ENCODE data around the gene TOB2. TPM values are rescaled to one million over a fixed set of nuclear protein-coding genes. Genes with fewer than 3 reads are reported as not detected.
A peak's percentile ranks its signal among the peaks of the same experiment; 100 is the strongest.
"Not testable (repeated sequence)": the region's sequence is repeated elsewhere in the genome, so short reads cannot be mapped to it uniquely, and the experiment has no call there.

TOB2 gene
- total RNA-seq, 1 experiment from 2014 or later, result 19.5 TPM

DNA sequence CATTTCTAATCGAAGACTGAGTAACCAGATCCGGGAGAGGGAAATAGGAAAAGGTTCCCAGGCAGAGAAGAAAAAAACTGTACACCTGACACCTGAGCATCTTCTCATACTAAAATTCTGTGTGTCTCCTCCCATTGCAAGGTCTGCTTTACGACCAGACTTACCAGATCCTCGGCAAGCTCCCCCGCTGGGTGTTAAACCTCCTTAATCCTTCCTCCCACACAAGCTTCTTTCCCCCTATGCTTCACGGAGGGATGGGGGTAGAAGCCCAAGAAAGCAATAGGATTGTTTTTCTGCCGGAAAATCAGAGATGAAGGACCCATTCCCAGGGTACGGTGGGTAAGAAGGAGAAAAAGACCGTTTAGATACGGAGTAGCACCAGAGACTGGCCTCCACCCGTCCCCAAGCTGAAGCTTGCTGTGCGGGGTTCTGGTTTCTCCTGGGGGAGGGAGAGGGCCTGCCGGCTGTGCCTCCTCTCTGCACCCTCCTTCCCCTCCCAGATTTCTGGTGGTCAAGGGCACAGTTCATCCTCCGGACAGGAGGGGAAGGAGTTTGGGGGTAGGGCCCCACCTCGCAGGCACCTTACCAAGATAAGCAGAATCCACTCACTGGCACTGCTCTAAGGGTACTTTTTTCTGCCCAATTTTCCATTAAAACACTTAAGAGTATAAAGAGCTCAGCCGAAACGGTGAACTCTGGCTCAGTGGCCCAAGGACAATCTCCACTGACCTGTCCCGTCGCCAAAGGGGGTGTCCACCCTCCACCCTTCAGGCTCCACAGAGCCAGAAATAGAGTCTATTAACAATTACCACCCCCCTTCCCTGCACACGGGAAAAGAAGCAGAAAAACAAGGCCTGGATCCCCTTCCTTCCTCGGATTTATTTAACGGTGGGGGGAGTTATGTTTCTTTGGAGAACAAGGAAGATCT lies 1.2 kb downstream of the TOB2 start:
- Histone ChIP-seq H3K27me3 (no peaks in the 10 kb centered on the region), H3K9me3 (replicated peaks) (no peaks in the 10 kb centered on the region), H3K4me1 (no peaks in the 10 kb centered on the region), H3K4me3 (peak overlapping the region; percentile 71), H3K36me3 (no peaks in the 10 kb centered on the region), H3K27ac (peak overlapping the region; percentile 64; the same call in 1 of the 2 replicates)
- DNase-seq, result peak; percentile 30 to 58

DNA sequence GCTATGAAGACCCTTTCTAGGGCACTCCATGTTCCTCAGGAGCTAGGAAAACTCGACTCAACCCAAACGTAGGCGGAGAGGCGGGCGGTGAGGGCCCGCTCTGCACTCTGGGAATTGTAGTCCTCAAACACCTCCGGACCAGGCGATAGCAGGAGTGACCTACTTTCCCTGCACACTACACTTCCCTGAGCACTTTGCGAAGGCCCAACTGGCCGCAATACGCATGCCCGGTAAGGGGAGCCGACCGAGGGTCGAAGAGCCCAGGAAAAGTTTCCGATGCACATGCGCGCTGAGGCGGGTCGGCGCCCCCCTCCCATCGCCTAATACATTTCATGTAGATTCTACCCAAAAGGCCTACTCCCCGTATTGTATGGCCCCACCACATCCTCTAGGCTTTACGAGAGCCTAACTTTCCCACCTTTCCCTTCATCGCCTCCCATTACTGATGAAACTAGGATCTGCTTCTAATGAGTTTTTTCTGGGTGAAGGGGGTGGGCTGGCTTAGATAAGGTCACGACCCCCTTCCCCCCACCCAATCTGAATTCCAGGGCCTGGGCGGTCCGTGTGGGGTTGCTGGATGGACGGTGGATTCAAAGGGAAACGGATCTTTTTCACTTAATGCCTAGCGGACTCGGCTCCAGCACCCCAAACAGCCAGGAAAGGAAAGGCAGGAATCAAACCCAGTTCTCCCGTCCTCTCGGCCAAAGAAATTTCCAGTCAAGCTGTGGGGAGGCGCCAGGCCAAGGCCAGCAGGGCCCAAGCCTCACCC lies 2.1 kb downstream of the TOB2 start:
- Histone ChIP-seq H3K27ac (peak overlapping the region; percentile 10; the same call in 1 of the 2 replicates), H3K27me3 (no peaks in the 10 kb centered on the region), H3K4me3 (peak overlapping the region; percentile 71), H3K36me3 (no peaks in the 10 kb centered on the region), H3K4me1 (peaks cover 2% of the 10 kb centered on the region; the same call in 1 of the 2 replicates), H3K9me3 (replicated peaks) (no peaks in the 10 kb centered on the region)
- DNase-seq, result peak; percentile 97 to 98

DNA sequence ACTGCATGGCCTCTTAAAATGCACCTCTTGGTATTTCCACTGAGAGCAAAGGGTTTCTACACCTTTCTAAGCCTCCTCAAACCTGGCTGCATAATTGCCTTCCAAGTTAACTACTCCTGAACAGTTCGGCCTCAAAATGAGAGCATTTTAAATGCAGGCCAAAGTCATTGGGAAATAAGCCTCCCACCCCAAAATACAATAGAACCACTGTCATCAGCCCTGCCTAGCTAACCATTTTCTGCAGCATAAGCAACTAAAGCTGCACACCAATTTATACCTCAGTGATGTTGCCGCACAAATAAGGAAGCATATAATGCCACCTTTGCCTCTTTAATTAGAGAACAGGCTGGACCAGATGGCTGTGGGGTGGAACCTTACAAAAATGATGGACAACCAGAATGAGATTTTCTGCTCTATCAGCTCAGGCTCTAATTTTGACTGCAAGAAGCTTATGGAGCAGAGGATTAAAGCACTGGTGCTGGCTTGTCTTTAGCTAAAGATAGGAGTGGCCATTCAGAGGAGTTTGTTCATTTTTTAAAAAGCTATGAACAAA lies 4.3 kb downstream of the TOB2 start:
- Histone ChIP-seq H3K27me3 (no peaks in the 10 kb centered on the region), H3K27ac (no peak overlapping the region), H3K4me3 (no peak overlapping the region), H3K4me1 (peaks cover 12% of the 10 kb centered on the region), H3K36me3 (no peaks in the 10 kb centered on the region), H3K9me3 (replicated peaks) (no peaks in the 10 kb centered on the region)
- DNase-seq, result no peak

DNA sequence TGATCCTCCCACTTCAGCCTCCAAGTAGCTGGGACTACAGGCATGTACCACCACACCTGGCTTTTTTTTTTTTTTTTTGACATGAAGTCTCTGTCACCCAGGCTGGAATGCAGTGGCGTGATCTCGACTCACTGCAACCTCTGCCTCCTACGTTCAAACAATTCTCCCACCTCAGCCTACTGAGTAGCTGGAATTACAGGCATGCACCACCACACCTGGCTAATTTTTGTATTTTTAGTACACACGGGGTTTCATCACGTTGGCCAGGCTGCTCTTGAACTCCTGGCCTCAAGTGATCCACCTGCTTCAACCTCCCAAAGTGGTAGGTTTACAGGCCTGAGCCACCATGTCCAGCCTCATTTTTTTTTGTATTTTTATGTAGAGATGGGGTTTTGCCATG lies 6.1 kb downstream of the TOB2 start:
- not testable (repeated sequence) for H3K27me3 ChIP-seq; H3K27ac ChIP-seq; H3K4me3 ChIP-seq; DNase-seq; H3K9me3 ChIP-seq (replicated peaks)
- Histone ChIP-seq H3K4me1 (peaks cover 12% of the 10 kb centered on the region), H3K36me3 (peaks cover 11% of the 10 kb centered on the region; the same call in 1 of the 2 replicates)

DNA sequence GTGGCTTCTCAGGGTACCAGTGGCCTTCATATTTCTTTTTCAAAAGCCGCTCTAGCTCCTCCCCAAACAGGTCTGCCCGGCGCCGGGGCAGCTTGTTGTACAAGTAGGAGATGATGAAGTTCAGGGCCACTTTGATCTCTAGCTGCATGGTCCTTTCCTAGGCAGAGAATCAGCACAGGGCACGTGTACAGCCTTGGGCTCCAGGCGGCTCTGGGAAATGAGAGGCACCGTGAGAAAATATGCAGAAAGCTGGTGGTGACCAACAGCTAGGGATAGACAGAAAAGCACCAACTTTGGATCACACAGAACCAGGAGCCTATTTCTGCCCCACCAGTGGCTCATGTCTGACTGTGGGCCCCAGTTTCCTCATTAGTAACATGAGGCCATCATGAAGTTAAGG lies 9.4 kb downstream of the TOB2 start:
- Histone ChIP-seq H3K27ac (no peak overlapping the region), H3K9me3 (replicated peaks) (no peaks in the 10 kb centered on the region), H3K36me3 (peaks cover 11% of the 10 kb centered on the region; the same call in 1 of the 2 replicates), H3K27me3 (no peaks in the 10 kb centered on the region), H3K4me3 (no peak overlapping the region), H3K4me1 (peaks cover 12% of the 10 kb centered on the region)
- no peak for DNase-seq

DNA sequence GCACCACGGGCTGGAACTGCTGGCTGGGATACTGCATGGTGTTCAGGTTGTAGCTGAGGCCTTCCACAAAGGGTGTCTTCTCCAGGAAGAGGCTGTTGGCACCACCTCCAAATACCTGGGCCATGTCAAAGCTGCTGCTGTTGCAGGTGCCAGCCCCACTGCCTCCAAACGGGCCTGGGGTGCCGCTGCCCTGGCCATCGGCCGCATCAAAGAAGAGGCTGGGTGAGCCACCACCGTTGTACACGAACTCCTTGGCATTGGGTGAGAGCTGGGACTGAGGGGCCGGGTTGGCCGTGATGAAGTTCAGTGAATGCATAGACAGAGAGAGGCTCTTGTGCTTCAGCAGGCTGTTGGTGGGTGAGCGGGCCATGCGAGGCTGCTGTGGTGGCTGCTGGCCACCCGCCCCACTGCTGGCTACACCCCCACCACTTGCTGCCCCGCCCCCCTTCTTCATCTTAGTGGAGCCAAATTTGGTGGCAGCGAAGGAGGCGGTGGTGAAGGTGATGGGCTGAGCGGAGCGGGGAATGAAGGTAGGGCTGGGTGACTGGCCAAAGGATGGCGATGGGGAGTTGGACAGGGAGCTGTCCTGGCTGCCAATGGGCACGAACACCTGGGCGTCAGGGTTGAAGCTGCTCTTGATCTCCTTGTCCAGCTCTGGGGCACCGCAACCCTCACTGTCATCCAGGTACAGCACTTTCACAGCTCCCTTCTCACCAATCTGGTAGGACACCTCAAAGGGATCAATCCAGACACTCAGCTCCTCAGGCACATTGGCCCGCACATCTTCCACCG lies 10.1 kb downstream of the TOB2 start:
- Histone ChIP-seq H3K27me3 (no peaks in the 10 kb centered on the region), H3K4me1 (peaks cover 12% of the 10 kb centered on the region), H3K9me3 (replicated peaks) (no peaks in the 10 kb centered on the region), H3K4me3 (no peak overlapping the region), H3K27ac (no peak overlapping the region), H3K36me3 (peaks cover 11% of the 10 kb centered on the region; the same call in 1 of the 2 replicates)
- no peak for DNase-seq

DNA sequence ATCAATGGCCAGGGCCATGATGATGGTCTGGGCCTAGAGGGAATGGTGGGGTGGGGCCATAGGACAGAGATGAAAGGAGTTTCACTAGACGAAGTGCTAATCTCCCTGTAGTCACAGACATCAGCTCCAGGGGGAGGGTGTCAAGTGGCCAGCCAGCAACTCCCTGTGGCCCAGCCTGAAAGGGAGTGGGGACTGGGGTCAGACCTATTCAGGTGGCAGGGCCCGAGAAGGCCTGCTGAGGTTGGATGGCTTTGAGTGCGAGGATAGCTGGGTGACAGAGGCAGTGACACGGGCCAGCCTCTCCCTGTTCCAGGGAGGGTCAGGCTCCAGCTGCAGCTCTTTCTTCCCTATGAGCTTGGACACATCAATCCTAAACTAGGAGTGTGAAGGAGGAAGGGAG lies 11.0 kb downstream of the TOB2 start:
- H3K4me3 ChIP-seq, result no peak overlapping the region
- no peak for DNase-seq
- H3K27ac ChIP-seq, result no peak overlapping the region
- peaks cover 11% of the 10 kb centered on the region; the same call in 1 of the 2 replicates for H3K36me3 ChIP-seq
- H3K4me1 ChIP-seq, result peaks cover 12% of the 10 kb centered on the region
- no peaks in the 10 kb centered on the region for H3K27me3 ChIP-seq
- no peaks in the 10 kb centered on the region for H3K9me3 ChIP-seq (replicated peaks)

DNA sequence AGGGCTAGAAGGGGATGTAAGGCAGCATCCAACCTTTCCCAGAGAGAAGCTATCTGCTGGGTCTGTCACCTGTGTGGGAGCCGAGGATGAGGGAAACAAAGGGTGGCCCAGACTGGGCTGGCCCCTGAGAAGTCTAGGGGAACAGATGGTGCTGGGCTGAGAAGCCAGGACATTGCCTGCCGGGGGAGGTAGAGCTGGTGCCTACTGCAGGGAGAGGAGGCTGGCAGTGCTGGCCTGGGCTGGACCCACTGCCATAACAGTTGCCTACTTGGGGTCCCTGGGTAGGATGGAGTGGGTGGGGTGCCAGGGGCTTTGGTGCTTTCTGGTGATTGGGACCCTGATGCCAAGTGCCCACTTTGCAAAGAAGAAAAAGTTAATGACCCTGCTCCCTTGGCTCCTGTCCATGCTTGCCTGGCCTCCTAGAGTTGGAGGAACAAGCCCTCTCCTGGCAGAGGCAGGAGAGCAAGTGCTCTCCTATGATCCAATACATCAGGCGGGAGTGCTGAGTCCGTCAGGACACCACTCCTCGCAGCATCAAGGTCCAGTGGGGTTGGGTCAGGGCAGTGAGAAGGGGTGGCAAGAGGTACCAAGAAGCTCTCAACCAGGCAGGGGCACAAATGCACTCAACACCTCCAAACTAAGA lies 12.1 kb downstream of the TOB2 start:
- H3K27me3 ChIP-seq; H3K27ac ChIP-seq; H3K9me3 ChIP-seq (replicated peaks); DNase-seq; H3K4me3 ChIP-seq: not testable (repeated sequence)
- Histone ChIP-seq H3K36me3 (peaks cover 11% of the 10 kb centered on the region; the same call in 1 of the 2 replicates), H3K4me1 (peaks cover 11% of the 10 kb centered on the region)

DNA sequence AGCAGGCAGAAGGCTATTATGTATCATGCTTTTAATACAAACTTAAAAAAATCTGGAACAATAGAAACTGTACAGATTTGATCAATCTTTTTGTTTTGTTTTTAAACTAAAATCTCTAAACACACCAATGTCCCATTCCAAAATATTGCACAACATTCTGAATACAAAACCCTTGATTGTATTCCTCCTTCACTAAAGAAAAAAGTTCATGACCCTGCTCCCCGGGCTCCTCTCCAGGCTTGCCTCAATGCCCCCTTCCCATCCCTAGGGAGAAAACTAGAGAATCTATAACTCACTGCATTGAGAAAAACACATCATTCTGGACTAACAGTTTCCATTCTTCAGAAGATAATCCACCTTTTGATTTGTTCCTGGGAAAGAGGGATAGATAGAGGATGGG lies 13.1 kb downstream of the TOB2 start:
- H3K9me3 ChIP-seq (replicated peaks); H3K4me1 ChIP-seq; H3K4me3 ChIP-seq; H3K27ac ChIP-seq; DNase-seq; H3K27me3 ChIP-seq: not testable (repeated sequence)
- peaks cover 11% of the 10 kb centered on the region; the same call in 1 of the 2 replicates for H3K36me3 ChIP-seq

DNA sequence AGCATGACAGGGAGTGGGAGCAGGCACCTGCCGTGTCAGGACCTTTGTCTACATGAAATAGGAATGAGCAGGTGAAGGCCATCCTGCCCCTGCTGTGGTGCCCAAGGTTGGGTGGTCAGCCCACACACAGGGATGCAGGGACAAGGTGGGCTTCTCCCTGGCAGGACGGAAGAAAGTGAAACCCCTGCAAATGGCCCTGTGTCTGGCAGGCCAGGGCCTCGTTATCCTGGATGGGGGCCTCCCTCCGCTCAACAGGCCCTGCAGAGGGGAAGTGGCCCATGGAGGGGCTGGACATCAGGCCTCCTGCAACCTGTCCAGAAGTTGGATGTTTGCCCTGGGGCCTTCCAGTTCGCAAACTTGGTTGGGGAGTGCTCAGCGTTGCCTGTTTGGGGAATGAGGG lies 14.9 kb downstream of the TOB2 start:
- Histone ChIP-seq H3K36me3 (peaks cover 7% of the 10 kb centered on the region; the same call in 1 of the 2 replicates), H3K4me1 (peaks cover 4% of the 10 kb centered on the region; the same call in 1 of the 2 replicates), H3K27me3 (no peaks in the 10 kb centered on the region), H3K9me3 (replicated peaks) (no peaks in the 10 kb centered on the region), H3K4me3 (no peak overlapping the region), H3K27ac (no peak overlapping the region)
- DNase-seq, result no peak

DNA sequence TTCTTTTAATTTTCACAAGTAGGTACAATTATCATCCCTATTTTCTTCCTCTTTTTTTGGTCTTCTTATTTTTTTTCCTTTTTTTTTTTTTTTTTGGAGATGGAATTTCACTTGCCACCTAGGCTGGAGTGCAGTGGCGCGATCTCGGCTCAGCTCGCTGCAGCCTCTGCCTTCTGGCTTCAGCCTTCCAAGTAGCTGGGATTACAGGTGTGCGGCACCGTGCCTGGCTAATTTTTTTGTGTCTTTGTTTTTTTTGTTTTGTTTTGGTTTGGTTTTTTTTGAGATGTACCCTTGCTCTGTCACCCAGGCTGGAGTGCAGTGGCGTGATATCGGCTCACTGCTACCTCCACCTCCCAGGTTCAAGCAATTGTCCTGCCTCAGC lies 16.7 kb downstream of the TOB2 start:
- Histone ChIP-seq H3K9me3 (replicated peaks) (no peaks in the 10 kb centered on the region), H3K36me3 (no peaks in the 10 kb centered on the region; the same call in 1 of the 2 replicates), H3K4me1 (peaks cover 10% of the 10 kb centered on the region), H3K27me3 (no peaks in the 10 kb centered on the region), H3K4me3 (no peak overlapping the region), H3K27ac (no peak overlapping the region)
- DNase-seq, result no peak

DNA sequence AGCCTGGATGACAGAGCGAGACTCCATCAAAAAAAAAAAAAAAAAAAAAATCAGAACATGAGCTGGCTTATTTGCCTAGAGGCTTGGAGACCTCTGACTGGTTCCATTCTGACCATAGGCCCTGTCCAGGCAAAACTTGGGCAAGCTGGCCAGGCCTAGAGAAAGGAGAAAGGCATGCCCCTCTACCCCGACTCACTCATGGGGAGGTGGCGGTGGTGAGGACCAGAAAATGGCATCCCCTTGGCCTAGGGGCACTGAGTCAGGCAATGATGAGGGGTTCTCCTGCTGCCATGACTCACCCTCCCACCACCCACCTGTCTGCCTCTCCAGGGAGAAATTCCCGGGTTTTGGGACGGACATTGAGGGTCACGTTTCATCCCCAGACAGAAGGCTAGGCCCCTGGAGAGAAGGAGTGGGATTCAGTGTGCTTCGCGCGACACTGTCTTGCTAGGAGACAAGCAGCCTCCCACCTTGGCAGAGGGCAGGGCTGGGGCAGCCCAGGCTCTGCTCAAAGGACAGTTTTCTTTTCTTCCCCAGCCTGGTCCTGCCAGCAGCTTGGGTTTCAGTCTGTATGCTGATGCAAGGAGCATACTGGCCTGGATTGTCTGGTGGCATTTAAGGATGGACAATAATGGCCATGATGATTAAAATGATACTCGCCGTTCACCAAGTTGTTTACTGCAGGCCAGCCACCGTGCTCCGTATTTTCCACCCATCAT lies 17.2 kb downstream of the TOB2 start:
- no peaks in the 10 kb centered on the region for H3K27me3 ChIP-seq
- H3K4me3 ChIP-seq, result no peak overlapping the region
- no peak overlapping the region for H3K27ac ChIP-seq
- H3K36me3 ChIP-seq, result no peaks in the 10 kb centered on the region; the same call in 1 of the 2 replicates
- peaks cover 10% of the 10 kb centered on the region for H3K4me1 ChIP-seq
- no peaks in the 10 kb centered on the region for H3K9me3 ChIP-seq (replicated peaks)
- peak; percentile 35 to 42 for DNase-seq

DNA sequence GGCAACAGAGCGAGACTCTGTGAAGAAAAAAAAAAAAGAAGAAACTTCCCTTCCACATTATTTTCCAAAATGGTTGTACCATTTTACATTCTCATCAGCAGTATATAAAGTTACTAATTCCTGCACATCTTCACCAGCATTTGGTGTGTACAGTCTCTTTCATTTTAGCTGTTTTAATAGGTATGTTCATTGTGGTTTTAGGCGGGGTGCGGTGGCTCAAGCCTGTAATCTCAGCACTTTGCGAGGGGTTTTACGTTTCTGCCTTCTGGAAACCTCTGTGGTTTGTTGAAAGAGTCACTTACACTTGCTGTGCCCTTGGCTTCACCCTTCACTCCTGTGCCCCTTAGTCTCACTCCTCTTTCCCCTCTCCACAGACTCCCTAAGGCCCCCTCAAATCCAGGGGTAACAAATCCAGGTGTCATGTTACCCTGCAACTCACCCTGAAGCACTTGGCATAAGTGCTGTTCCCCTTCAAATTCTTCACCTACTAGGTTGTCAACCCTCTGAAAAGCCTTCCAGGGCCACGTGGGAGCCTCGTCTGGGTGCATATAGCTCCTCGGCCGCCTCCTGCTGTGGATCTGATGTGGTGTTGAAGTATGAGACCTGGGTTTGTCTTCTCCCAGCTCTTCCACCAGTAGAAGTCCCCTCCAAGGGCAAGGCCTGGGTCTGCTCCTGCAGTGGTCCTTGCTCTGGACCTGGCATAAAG lies 20.8 kb downstream of the TOB2 start:
- Histone ChIP-seq H3K36me3 (no peaks in the 10 kb centered on the region), H3K4me3 (no peak overlapping the region), H3K9me3 (replicated peaks) (no peaks in the 10 kb centered on the region), H3K27me3 (no peaks in the 10 kb centered on the region), H3K4me1 (peaks cover 10% of the 10 kb centered on the region), H3K27ac (no peak overlapping the region)
- peak; percentile 45 to 66 for DNase-seq
